Stomach (tissue), 4 donors: ENCODE measurements around the gene TMEM30A.

Source experiments
- CTCF ChIP-seq, 7 experiments: fragments of 450-650 bp in 4 of 7; fragments of 200-600 bp in 3 of 7; sonication (generic) in 3 of 7; IDR thresholded peaks; one replicate each; pipeline ENCODE4 v1.5.1; 2016 to 2019; ENCODE audit warnings: antibody characterized with exemption in 7 of 7, control low read depth in 2 of 7, mild to moderate bottlenecking in 1 of 7
- POLR2A ChIP-seq, 4 donors: fragments of 450-650 bp; IDR thresholded peaks; one replicate each; pipeline ENCODE4 v1.6.1; 2016; ENCODE audit warnings: antibody characterized with exemption in 4 of 4, control low read depth in 2 of 4, mild to moderate bottlenecking in 1 of 4, moderate library complexity in 1 of 4
- POLR2AphosphoS5 ChIP-seq, 3 donors: sonication (generic); formaldehyde crosslinking; IDR thresholded peaks; one replicate each; pipeline ENCODE4 v1.6.1; 2016; ENCODE audit warnings: antibody characterized with exemption in 3 of 3

GRCh38 chr6:75210885-75211739, 73.5 kb downstream of the TMEM30A start:
- TF ChIP-seq POLR2A (IDR thresholded peaks at IDR 0.05) (no peak), CTCF (IDR thresholded peaks at IDR 0.05) (peak in 5 of 7 experiments; percentile 45 to 82 (median 68)), POLR2AphosphoS5 (IDR thresholded peaks at IDR 0.05) (no peak)
